DND-41 (cell line): Measurements from ENCODE around the gene GATM.

ENCODE experiments used
- EZH2 ChIP-seq: IDR thresholded peaks from 3 replicates; pipeline ENCODE4 v1.6.1; 2012; ENCODE audit warnings: borderline replicate concordance, low read depth, mild to moderate bottlenecking, moderate library complexity, low read length, inconsistent platforms; ENCODE audit not compliant: severe bottlenecking
- TF ChIP-seq, protein P1 (sequence below): IDR thresholded peaks from 2 replicates; pipeline ENCODE4 v1.5.1; 2012; ENCODE audit warnings: borderline replicate concordance, low read length, moderate library complexity, mild to moderate bottlenecking; ENCODE audit not compliant: poor library complexity, severe bottlenecking; ENCODE audit errors: extremely low read depth

DNA sequence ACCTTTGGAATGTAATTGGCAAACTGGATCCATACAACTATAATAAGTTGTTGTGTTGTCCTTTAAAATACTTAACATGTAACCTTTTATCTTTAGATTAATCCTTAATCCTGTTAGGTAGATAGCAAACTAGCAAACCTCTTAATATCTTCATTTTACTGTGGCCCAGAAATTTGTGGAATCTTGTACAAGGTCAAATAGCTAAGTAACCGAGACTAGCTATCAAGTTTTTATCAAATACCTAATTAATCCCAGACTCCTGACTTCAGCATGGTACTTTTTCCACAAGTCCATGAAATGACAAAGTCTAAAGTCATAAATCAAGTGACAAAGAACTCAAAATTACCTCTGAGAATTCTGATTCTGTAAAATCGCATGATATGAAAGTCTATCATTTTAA is 4.4 kb downstream of the GATM start:
- TF ChIP-seq, protein P1, sequence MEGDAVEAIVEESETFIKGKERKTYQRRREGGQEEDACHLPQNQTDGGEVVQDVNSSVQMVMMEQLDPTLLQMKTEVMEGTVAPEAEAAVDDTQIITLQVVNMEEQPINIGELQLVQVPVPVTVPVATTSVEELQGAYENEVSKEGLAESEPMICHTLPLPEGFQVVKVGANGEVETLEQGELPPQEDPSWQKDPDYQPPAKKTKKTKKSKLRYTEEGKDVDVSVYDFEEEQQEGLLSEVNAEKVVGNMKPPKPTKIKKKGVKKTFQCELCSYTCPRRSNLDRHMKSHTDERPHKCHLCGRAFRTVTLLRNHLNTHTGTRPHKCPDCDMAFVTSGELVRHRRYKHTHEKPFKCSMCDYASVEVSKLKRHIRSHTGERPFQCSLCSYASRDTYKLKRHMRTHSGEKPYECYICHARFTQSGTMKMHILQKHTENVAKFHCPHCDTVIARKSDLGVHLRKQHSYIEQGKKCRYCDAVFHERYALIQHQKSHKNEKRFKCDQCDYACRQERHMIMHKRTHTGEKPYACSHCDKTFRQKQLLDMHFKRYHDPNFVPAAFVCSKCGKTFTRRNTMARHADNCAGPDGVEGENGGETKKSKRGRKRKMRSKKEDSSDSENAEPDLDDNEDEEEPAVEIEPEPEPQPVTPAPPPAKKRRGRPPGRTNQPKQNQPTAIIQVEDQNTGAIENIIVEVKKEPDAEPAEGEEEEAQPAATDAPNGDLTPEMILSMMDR: no peak
- no peak for TF ChIP-seq EZH2
